PC-9 (cell line): ENCODE measurements around the gene TMEM74B.

Experiments used
- EZH2 ChIP-seq: fragments of 200-600 bp; sonication (generic); IDR thresholded peaks from 2 replicates; pipeline ENCODE4 v1.8.0; 2017; ENCODE audit warnings: antibody characterized with exemption, low read depth
- TF ChIP-seq, protein P1 (sequence below): fragments of 200-600 bp; sonication (generic); conservative IDR thresholded peaks from 2 replicates; pipeline ENCODE4 v1.6.1; 2017; ENCODE audit warnings: mixed run types, antibody characterized with exemption, mild to moderate bottlenecking, moderate library complexity

- TF ChIP-seq, protein P1, sequence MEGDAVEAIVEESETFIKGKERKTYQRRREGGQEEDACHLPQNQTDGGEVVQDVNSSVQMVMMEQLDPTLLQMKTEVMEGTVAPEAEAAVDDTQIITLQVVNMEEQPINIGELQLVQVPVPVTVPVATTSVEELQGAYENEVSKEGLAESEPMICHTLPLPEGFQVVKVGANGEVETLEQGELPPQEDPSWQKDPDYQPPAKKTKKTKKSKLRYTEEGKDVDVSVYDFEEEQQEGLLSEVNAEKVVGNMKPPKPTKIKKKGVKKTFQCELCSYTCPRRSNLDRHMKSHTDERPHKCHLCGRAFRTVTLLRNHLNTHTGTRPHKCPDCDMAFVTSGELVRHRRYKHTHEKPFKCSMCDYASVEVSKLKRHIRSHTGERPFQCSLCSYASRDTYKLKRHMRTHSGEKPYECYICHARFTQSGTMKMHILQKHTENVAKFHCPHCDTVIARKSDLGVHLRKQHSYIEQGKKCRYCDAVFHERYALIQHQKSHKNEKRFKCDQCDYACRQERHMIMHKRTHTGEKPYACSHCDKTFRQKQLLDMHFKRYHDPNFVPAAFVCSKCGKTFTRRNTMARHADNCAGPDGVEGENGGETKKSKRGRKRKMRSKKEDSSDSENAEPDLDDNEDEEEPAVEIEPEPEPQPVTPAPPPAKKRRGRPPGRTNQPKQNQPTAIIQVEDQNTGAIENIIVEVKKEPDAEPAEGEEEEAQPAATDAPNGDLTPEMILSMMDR = no peak
- no peak for TF ChIP-seq EZH2
These were observed 18.8 kb upstream of the TMEM74B start for GRCh38 chr20:1203630-1204029.
